H1 (cell line): ENCODE measurements around the gene TARDBP. TPM values are rescaled to one million over a fixed set of nuclear protein-coding genes. Genes with fewer than 3 reads are reported as not detected.
A peak's percentile ranks its signal among the peaks of the same experiment; 100 is the strongest.

Experiments used
- CTCF ChIA-PET: fragments of 300-600 bp; sonication (Branson Sonifier 250); formaldehyde crosslinking; loops from one replicate; lab custom pipeline; 2021; ENCODE audit not compliant: partially characterized antibody; lab: Charles Lee
- POLR2A ChIA-PET: fragments of 300-600 bp; sonication (Branson Sonifier 250); formaldehyde crosslinking; loops from one replicate; lab custom pipeline; 2021; ENCODE audit warnings: inconsistent platforms; ENCODE audit not compliant: partially characterized antibody; lab: Charles Lee
- DNase-seq, 2 experiments: peaks; one replicate each; pipeline versions ENCODE4 v3.0.0 to v3.0.0-alpha.2; 2010 to 2022; ENCODE audit warnings: low spot score in 2 of 2, low read depth in 1 of 2, mixed read lengths in 1 of 2
- FAIRE-seq: peaks from 2 replicates; lab custom pipeline; 2011; peaks lifted over from hg19 to GRCh38; lab: Jason Lieb, UNC
- H2AFZ ChIP-seq: 2 replicates; pipeline ENCODE4 v1.8.1; 2012; ENCODE audit warnings: low read length, inconsistent platforms
- H2AK5ac ChIP-seq: 2 replicates; pipeline ENCODE4 v1.6.1; 2013; ENCODE audit warnings: low read depth, low read length
- H2BK120ac ChIP-seq: replicated peaks from 2 replicates; pipeline ENCODE3; 2013; ENCODE audit warnings: low read depth, low read length, inconsistent platforms
- H2BK12ac ChIP-seq: 2 replicates; pipeline ENCODE4 v1.6.1; 2013; ENCODE audit warnings: low read depth, low read length
- H2BK15ac ChIP-seq: 2 replicates; pipeline ENCODE4 v1.6.1; 2013; ENCODE audit warnings: low read length
- H2BK20ac ChIP-seq: 2 replicates; pipeline ENCODE4 v1.6.1; 2013; ENCODE audit warnings: low read length
- H2BK5ac ChIP-seq: 2 replicates; pipeline ENCODE4 v1.6.1; 2013; ENCODE audit warnings: low read depth, low read length
- H3K14ac ChIP-seq: 2 replicates; pipeline ENCODE4 v1.6.1; 2013; ENCODE audit warnings: inconsistent platforms; ENCODE audit not compliant: insufficient read length
- H3K18ac ChIP-seq: 2 replicates; pipeline ENCODE4 v1.6.1; 2013; ENCODE audit warnings: low read length; ENCODE audit errors: extremely low read depth
- H3K23ac ChIP-seq: 2 replicates; pipeline ENCODE4 v1.6.1; 2013; ENCODE audit warnings: inconsistent platforms; ENCODE audit not compliant: insufficient read length
- H3K23me2 ChIP-seq: 2 replicates; pipeline ENCODE4 v1.6.1; 2013; ENCODE audit warnings: low read depth, low read length
- H3K27ac ChIP-seq: 2 replicates; pipeline ENCODE4 v1.6.1; 2011; ENCODE audit warnings: low read depth, low read length, inconsistent platforms
- H3K27me3 ChIP-seq, 4 experiments: replicated peaks in 1 of 4; 1 replicate in 1 of 4; 2 replicates in 3 of 4; pipeline versions ENCODE4 v1.6.1 to v1.8.1; 2011 to 2013; ENCODE audit warnings: low read length in 3 of 4, mild to moderate bottlenecking in 3 of 4, inconsistent platforms in 2 of 4, mixed read lengths in 2 of 4, moderate library complexity in 1 of 4; ENCODE audit not compliant: control insufficient read depth in 3 of 4, insufficient read depth in 3 of 4; ENCODE audit errors: extremely low read depth in 1 of 4
- H3K36me3 ChIP-seq, 4 experiments: 2 replicates each; pipeline versions ENCODE4 v1.6.1 to v1.8.1; 2011 to 2013; ENCODE audit warnings: mild to moderate bottlenecking in 4 of 4, low read length in 3 of 4, moderate library complexity in 2 of 4, control low read depth in 1 of 4, inconsistent platforms in 1 of 4; ENCODE audit not compliant: insufficient read depth in 4 of 4, control insufficient read depth in 2 of 4
- H3K4ac ChIP-seq: replicated peaks from 2 replicates; pipeline ENCODE3; 2013; ENCODE audit warnings: low read length, low read depth, mixed read lengths, inconsistent platforms; ENCODE audit not compliant: insufficient read length
- H3K4me1 ChIP-seq, 4 experiments: replicated peaks in 1 of 4; 1 replicate in 1 of 4; 2 replicates in 3 of 4; pipeline versions ENCODE4 v1.6.1 to v1.8.1; 2011 to 2013; ENCODE audit warnings: low read length in 3 of 4, inconsistent platforms in 2 of 4, mixed read lengths in 1 of 4; ENCODE audit not compliant: insufficient read depth in 4 of 4, control insufficient read depth in 3 of 4
- H3K4me2 ChIP-seq, 2 experiments: 2 replicates each; pipeline versions ENCODE4 v1.6.1 to v1.8.1; 2011 to 2013; ENCODE audit warnings: low read depth in 2 of 2, low read length in 2 of 2, control low read depth in 1 of 2, inconsistent platforms in 1 of 2, mild to moderate bottlenecking in 1 of 2; ENCODE audit not compliant: insufficient read depth in 1 of 2
- H3K4me3 ChIP-seq, 4 experiments: fragments of 200-600, 300-600 bp in 1 of 4; sonication (generic), shearing (Covaris generic), sonication (Bioruptor Twin) in 1 of 4; 2 replicates each; pipeline versions ENCODE4 v1.5.1 to v1.8.1; 2011 to 2016; ENCODE audit warnings: low read length in 4 of 4, low read depth in 3 of 4, control low read depth in 2 of 4, inconsistent platforms in 2 of 4, mild to moderate bottlenecking in 2 of 4, mixed read lengths in 1 of 4, moderate library complexity in 1 of 4; ENCODE audit not compliant: insufficient read depth in 2 of 4; ENCODE audit errors: extremely low read depth in 1 of 4
- H3K56ac ChIP-seq: replicated peaks from 2 replicates; pipeline ENCODE3; 2013; ENCODE audit warnings: low read depth, mild to moderate bottlenecking, mixed read lengths, low read length, inconsistent platforms; ENCODE audit not compliant: insufficient read length
- H3K79me1 ChIP-seq: 2 replicates; pipeline ENCODE4 v1.6.1; 2013; ENCODE audit warnings: low read depth, low read length, control low read depth
- H3K79me2 ChIP-seq, 2 experiments: 2 replicates each; pipeline versions ENCODE4 v1.6.1 to v1.8.1; 2012 to 2013; ENCODE audit warnings: low read length in 2 of 2, mild to moderate bottlenecking in 2 of 2, inconsistent platforms in 1 of 2; ENCODE audit not compliant: insufficient read depth in 2 of 2, control insufficient read depth in 1 of 2
- H3K9ac ChIP-seq, 4 experiments: replicated peaks in 1 of 4; 1 replicate in 1 of 4; 2 replicates in 3 of 4; pipeline versions ENCODE4 v1.6.1 to v1.8.1; 2011 to 2013; ENCODE audit warnings: low read depth in 3 of 4, low read length in 3 of 4, control low read depth in 2 of 4, mild to moderate bottlenecking in 2 of 4, moderate library complexity in 2 of 4, inconsistent platforms in 1 of 4; ENCODE audit errors: extremely low read depth in 1 of 4
- H3K9me3 ChIP-seq, 2 experiments: 2 replicates each; pipeline versions ENCODE4 v1.6.1 to v1.8.1; 2012 to 2013; ENCODE audit warnings: mild to moderate bottlenecking in 2 of 2, moderate library complexity in 2 of 2, control low read depth in 1 of 2, inconsistent platforms in 1 of 2, low read depth in 1 of 2, low read length in 1 of 2, mixed read lengths in 1 of 2; ENCODE audit not compliant: insufficient read depth in 2 of 2
- H4K20me1 ChIP-seq, 2 experiments: replicated peaks in 1 of 2; 2 replicates each; pipeline versions ENCODE3 to v1.8.1; 2011 to 2013; ENCODE audit warnings: inconsistent platforms in 2 of 2, low read length in 2 of 2, mild to moderate bottlenecking in 1 of 2; ENCODE audit not compliant: insufficient read depth in 2 of 2, control insufficient read depth in 1 of 2
- H4K5ac ChIP-seq: 2 replicates; pipeline ENCODE4 v1.6.1; 2013; ENCODE audit warnings: low read length, low read depth, mixed read lengths, inconsistent platforms; ENCODE audit not compliant: insufficient read length
- H4K8ac ChIP-seq: 2 replicates; pipeline ENCODE4 v1.8.0; 2013; ENCODE audit warnings: mild to moderate bottlenecking, moderate library complexity, low read length, inconsistent platforms; ENCODE audit not compliant: insufficient read depth; ENCODE audit errors: extremely low read depth
- H4K91ac ChIP-seq: replicated peaks from 2 replicates; pipeline ENCODE3; 2013; ENCODE audit warnings: low read length, mixed read lengths, inconsistent platforms; ENCODE audit not compliant: insufficient read length
- ASH2L ChIP-seq: fragments of 200-600, 300-600 bp; sonication (generic); IDR thresholded peaks from one replicate; pipeline ENCODE4 v1.7.1; 2017; ENCODE audit warnings: low read length
- CHD1 ChIP-seq: IDR thresholded peaks from 2 replicates; pipeline ENCODE4 v1.6.1; 2012; ENCODE audit warnings: low read depth, low read length, improper control_type of control experiment
- CHD2 ChIP-seq: IDR thresholded peaks from 2 replicates; pipeline ENCODE4 v1.6.1; 2012; ENCODE audit warnings: low read length, improper control_type of control experiment
- PHF8 ChIP-seq: fragments of 200-600 bp; sonication (generic); conservative IDR thresholded peaks from 2 replicates; pipeline ENCODE4 v1.7.1; 2012; ENCODE audit warnings: low read depth, mild to moderate bottlenecking, inconsistent platforms, low read length, moderate library complexity
- POLR2AphosphoS5 ChIP-seq: IDR thresholded peaks from 2 replicates; pipeline ENCODE4 v1.6.1; 2011; ENCODE audit warnings: low read depth, low read length
- SIX5 ChIP-seq: IDR thresholded peaks from 2 replicates; pipeline ENCODE4 v1.6.1; 2011; ENCODE audit warnings: mild to moderate bottlenecking, low read depth, low read length
- WGBS, 2 experiments: shearing (Covaris generic) in 1 of 2; methylation state at CpG; one replicate each; pipeline versions ENCODE4 v1.1.6 to v1.1.7; 2013 to 2015; ENCODE audit warnings: low lambda C conversion rate in 2 of 2, mixed read lengths in 2 of 2, inconsistent platforms in 1 of 2, low coverage in 1 of 2, missing lambda C conversion rate in 1 of 2; ENCODE audit not compliant: insufficient replicate concordance in 2 of 2, insufficient coverage in 1 of 2, insufficient read length in 1 of 2; ENCODE audit errors: extremely low coverage in 1 of 2, missing lambda C conversion rate in 1 of 2; 5-methylcytosine and 5-hydroxymethylcytosine counted together
- long read RNA-seq, 2 experiments: library from RNA in 1 of 2; library from capped mRNA in 1 of 2; stranded (forward); transcript quantifications; one replicate each; pipeline ENCODE4 v2.0.0, GENCODE V29; 2021; ENCODE audit warnings: inconsistent platforms in 1 of 2
- polyA minus RNA-seq, 3 experiments: library from RNA; depleted of rRNA, polyadenylated mRNA; stranded (reverse); fragments of >200 nt; gene quantifications; 1 replicate in 2 of 3; 2 replicates in 1 of 3; pipeline ENCODE4 v1.2.3, GENCODE V29; 2011
- polyA plus RNA-seq, 7 experiments: library from polyadenylated mRNA; depleted of rRNA in 3 of 7; stranded (reverse) in 5 of 7; unstranded in 2 of 7; fragments of >200 nt in 5 of 7; fragments of 200-250 nt in 2 of 7; gene quantifications; 1 replicate in 5 of 7; 2 replicates in 1 of 7; 4 replicates in 1 of 7; pipeline versions ENCODE4 v1.2.1 to v1.2.3, GENCODE V29; 2011 to 2013; ENCODE audit warnings: missing spikeins in 2 of 7, mixed read lengths in 2 of 7
- total RNA-seq: library from RNA; stranded (reverse); fragmentation: NEBNext Ultra II Directional; extraction: Animal tissue kit (Norgen Biotek cat#: 25700); gene quantifications from 2 replicates; pipeline ENCODE4 v1.2.1, GENCODE V29; 2021
- TF ChIP-seq, protein P1 (sequence below): IDR thresholded peaks from 2 replicates; pipeline ENCODE4 v1.6.1; 2012; ENCODE audit warnings: inconsistent platforms

Gene TARDBP
- total RNA-seq: 232 and 240 TPM in 2 replicates
- polyA plus RNA-seq (2011; rRNA removed): 121 and 144 TPM in 2 replicates
- polyA plus RNA-seq (2011; cell fraction: cytosol; rRNA removed): 216 TPM
- polyA plus RNA-seq (2011; cell fraction: nucleus; rRNA removed): 92.6 TPM
- polyA plus RNA-seq (2012, experiment 1 of 2): 239 to 401 TPM (median 318 TPM) in 4 replicates
- polyA plus RNA-seq (2012, experiment 2 of 2): 40.2 TPM
- 183 TPM for polyA plus RNA-seq (2013, experiment 1 of 2)
- polyA plus RNA-seq (2013, experiment 2 of 2): 175 TPM
- 122 and 124 TPM in 2 replicates for polyA minus RNA-seq (2011; rRNA and poly(A)+ RNA removed)
- polyA minus RNA-seq (2011; cell fraction: cytosol; rRNA and poly(A)+ RNA removed): 148 TPM
- 132 TPM for polyA minus RNA-seq (2011; cell fraction: nucleus; rRNA and poly(A)+ RNA removed)
- long read RNA-seq, experiment 1, full-length matches to known transcripts: 36 of 165 reads
- long read RNA-seq, experiment 1, partial matches to known transcripts: 127 of 165 reads
- long read RNA-seq, experiment 1, other reads (novel, unspliced or antisense): 2 of 165 reads
- long read RNA-seq, experiment 2, full-length matches to known transcripts: 265 of 297 reads
- long read RNA-seq, experiment 2, partial matches to known transcripts: 18 of 297 reads
- long read RNA-seq, experiment 2, other reads (novel, unspliced or antisense): 14 of 297 reads

DNA sequence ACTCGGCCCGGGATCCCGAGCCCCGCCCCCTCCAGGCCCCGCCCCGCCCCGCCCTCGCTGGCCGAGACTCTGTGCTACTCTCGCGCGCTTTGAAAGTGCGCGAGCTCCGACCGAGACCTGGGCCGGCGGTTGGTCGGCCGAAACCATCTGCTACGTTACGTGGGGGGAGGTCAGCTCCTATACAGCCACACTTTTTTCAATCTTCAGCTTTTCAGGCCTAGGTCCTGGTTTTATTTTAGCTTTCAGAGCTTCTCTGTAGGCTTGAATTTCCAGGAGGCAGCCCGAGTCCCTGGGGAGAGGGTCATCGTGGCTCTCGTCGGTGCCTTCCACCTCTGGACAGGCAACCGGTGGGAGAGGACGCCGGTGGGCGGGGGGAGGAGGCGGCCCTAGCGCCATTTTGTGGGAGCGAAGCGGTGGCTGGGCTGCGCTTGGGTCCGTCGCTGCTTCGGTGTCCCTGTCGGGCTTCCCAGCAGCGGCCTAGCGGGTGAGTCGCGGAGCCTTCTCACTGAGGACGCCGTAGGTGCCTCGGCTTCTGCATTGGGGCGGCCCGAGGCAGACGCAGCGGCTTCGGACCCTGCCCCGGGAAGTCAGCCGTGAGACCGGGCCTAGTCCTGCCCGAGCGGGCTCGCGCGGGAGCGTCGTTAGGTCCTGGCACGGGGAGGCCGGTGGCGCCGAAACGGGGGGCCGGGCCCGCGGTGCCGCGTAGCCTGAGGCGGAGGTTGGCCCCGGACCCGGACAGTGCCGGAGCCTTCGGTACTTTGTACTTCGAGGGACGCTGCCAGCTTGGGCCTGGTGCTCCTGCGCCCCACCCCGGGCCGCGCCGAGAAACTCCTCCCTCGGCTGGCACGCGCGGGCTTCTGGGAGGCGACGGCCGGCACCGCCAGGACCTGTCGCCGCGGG, at the start of gene TARDBP:
Gene TARDBP (plus strand): TSS at position 395 of the 900 bp plus-strand sequence. CDS start 1,074 bp downstream, outside the sequence.
- H2BK20ac ChIP-seq: peak within 1 kb of the TSS; percentile 86; the same call in 1 of the 2 replicates
- peak within 1 kb of the TSS; percentile 100; the same call in 1 of the 2 replicates for H2BK12ac ChIP-seq
- WGBS, 2 experiments: 1% methylated on average over 55 of the region's 94 CpGs; no CpG with 5 or more reads in 1 of the 2 experiments
- peak within 1 kb of the TSS; percentile 96 for H3K4ac ChIP-seq
- peak within 1 kb of the TSS; percentile 100; the same call in 1 of the 2 replicates for H4K8ac ChIP-seq
- peak within 1 kb of the TSS; percentile 93 to 98 (median 95) for H3K4me3 ChIP-seq
- peaks cover 4% of the 10 kb centered on the region for H3K23me2 ChIP-seq
- no peak within 1 kb of the TSS for H2BK15ac ChIP-seq
- H3K56ac ChIP-seq: peak within 1 kb of the TSS; percentile 99
- H2BK5ac ChIP-seq: peak within 1 kb of the TSS; percentile 100
- no peak for FAIRE-seq
- no peak within 1 kb of the TSS for H3K14ac ChIP-seq
- H4K91ac ChIP-seq: peak within 1 kb of the TSS; percentile 99
- H3K18ac ChIP-seq: peak within 1 kb of the TSS; percentile 99
- peak within 1 kb of the TSS; percentile 99 for H3K27ac ChIP-seq
- peaks cover 14 to 16% of the 10 kb centered on the region in 2 experiments for H4K20me1 ChIP-seq
- H3K4me2 ChIP-seq: peak within 1 kb of the TSS; percentile 92 to 97
- ChIA-PET POLR2A (interaction anchor here (0.6 to 2.4 kb wide), 28 partner anchors 9 to 490 kb away, joined by 3 to 19 read pairs (median 4); partner anchors contain the start of genes EXOSC10, MTOR and SRM), CTCF (interaction anchor here (0.6 to 0.7 kb wide), 2 partner anchors 9 to 13 kb away, joined by 3 read pairs; no protein-coding TSS in a partner anchor)
- H3K23ac ChIP-seq: no peak within 1 kb of the TSS
- no peak within 1 kb of the TSS; the same call in 1 of the 2 replicates for H2AK5ac ChIP-seq
- peaks cover 18 to 43% of the 10 kb centered on the region in 2 experiments for H3K79me2 ChIP-seq
- peak within 1 kb of the TSS; percentile 98 to 100 (median 100) for H3K9ac ChIP-seq
- no peaks in the 10 kb centered on the region for H3K27me3 ChIP-seq
- DNase-seq: peak; percentile 44 to 95
- peak within 1 kb of the TSS; percentile 100 for H2BK120ac ChIP-seq
- peaks cover 0 to 10% (median 6%) of the 10 kb centered on the region in 4 experiments; a peak in 5 of 7 replicates for H3K4me1 ChIP-seq
- peak within 1 kb of the TSS; percentile 100 for H4K5ac ChIP-seq
- H3K9me3 ChIP-seq: no peaks in the 10 kb centered on the region
- H2AFZ ChIP-seq: peak within 1 kb of the TSS; percentile 93
- H3K79me1 ChIP-seq: no peaks in the 10 kb centered on the region
- H3K36me3 ChIP-seq: peaks cover 19 to 41% (median 32%) of the 10 kb centered on the region in 4 experiments
- peak; percentile 53 for TF ChIP-seq SIX5
- peak; percentile 96 for TF ChIP-seq ASH2L
- TF ChIP-seq, protein P1, sequence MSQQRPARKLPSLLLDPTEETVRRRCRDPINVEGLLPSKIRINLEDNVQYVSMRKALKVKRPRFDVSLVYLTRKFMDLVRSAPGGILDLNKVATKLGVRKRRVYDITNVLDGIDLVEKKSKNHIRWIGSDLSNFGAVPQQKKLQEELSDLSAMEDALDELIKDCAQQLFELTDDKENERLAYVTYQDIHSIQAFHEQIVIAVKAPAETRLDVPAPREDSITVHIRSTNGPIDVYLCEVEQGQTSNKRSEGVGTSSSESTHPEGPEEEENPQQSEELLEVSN: peak; percentile 44
- peak; percentile 92 for TF ChIP-seq CHD2
- TF ChIP-seq POLR2AphosphoS5: peak; percentile 96
- peak; percentile 99 for TF ChIP-seq PHF8
- peak; percentile 99 for TF ChIP-seq CHD1
